K562 (cell line): ENCODE results near the gene ASF1B. TPM values are rescaled to one million over a fixed set of nuclear protein-coding genes. Genes with fewer than 3 reads are reported as not detected.
A peak's percentile ranks its signal among the peaks of the same experiment; 100 is the strongest.

ENCODE experiments used
- CBFB ChIP-seq: sonication (generic); formaldehyde crosslinking; IDR thresholded peaks from 2 replicates; pipeline ENCODE4 v1.4.0; 2020; ENCODE audit warnings: mild to moderate bottlenecking, missing genetic modification reagents
- CBX3 ChIP-seq, 2 experiments: IDR thresholded peaks; 1 replicate in 1 of 2; 2 replicates in 1 of 2; pipeline ENCODE4 v1.6.1; 2012; ENCODE audit warnings: inconsistent platforms in 2 of 2, low read length in 2 of 2, borderline replicate concordance in 1 of 2, control low read depth in 1 of 2
- CREB1 ChIP-seq, 2 experiments: sonication (generic) in 1 of 2; formaldehyde crosslinking in 1 of 2; IDR thresholded peaks; 2 replicates each; pipeline versions ENCODE4 v1.6.1 to v1.8.0; 2012 to 2022; ENCODE audit warnings: inconsistent platforms in 1 of 2, mild to moderate bottlenecking in 1 of 2, missing genetic modification reagents in 1 of 2, moderate library complexity in 1 of 2
- ELF1 ChIP-seq: fragments of 200-800 bp; sonication (Bioruptor generic); IDR thresholded peaks from 2 replicates; pipeline ENCODE4 v1.6.1; 2016; ENCODE audit warnings: missing genetic modification characterization, missing compliant biosample characterization
- FOXM1 ChIP-seq, 2 experiments: fragments of 450-650 bp in 1 of 2; sonication (generic) in 1 of 2; formaldehyde crosslinking in 1 of 2; IDR thresholded peaks; 2 replicates each; pipeline versions ENCODE4 v1.6.1 to v1.9.0; 2017 to 2022; ENCODE audit warnings: low read depth in 2 of 2, mild to moderate bottlenecking in 2 of 2, missing genetic modification reagents in 1 of 2, moderate library complexity in 1 of 2
- HCFC1 ChIP-seq: IDR thresholded peaks from 2 replicates; pipeline ENCODE4 v1.6.1; 2012; ENCODE audit warnings: low read depth, low read length, improper control_type of control experiment
- HDAC2 ChIP-seq: fragments of 450-650 bp; IDR thresholded peaks from 2 replicates; pipeline ENCODE4 v1.6.1; 2016; ENCODE audit warnings: mild to moderate bottlenecking
- HDGF ChIP-seq: fragments of 450-650 bp; IDR thresholded peaks from 2 replicates; pipeline ENCODE4 v1.6.1; 2016
- JUNB ChIP-seq: fragments of 450-650 bp; formaldehyde crosslinking; conservative IDR thresholded peaks from 2 replicates; pipeline ENCODE4 v1.4.0; 2020; ENCODE audit warnings: mild to moderate bottlenecking
- MAX ChIP-seq: sonication (generic); formaldehyde crosslinking; IDR thresholded peaks from 2 replicates; pipeline ENCODE4 v1.9.0; 2022; ENCODE audit warnings: mild to moderate bottlenecking, missing genetic modification reagents
- NEUROD1 ChIP-seq: fragments of 150-350 bp; IDR thresholded peaks from 2 replicates; pipeline ENCODE4 v1.6.1; 2014; ENCODE audit warnings: borderline replicate concordance, low read length, low read depth; ENCODE audit not compliant: partially characterized antibody
- NR4A1 ChIP-seq, 2 experiments: fragments of 250-450 bp in 1 of 2; fragments of 450-650 bp in 1 of 2; sonication (Bioruptor Pico) in 1 of 2; IDR thresholded peaks; 2 replicates each; pipeline versions ENCODE4 v1.4.0 to v1.6.1; 2016 to 2020; ENCODE audit warnings: mild to moderate bottlenecking in 2 of 2, missing compliant biosample characterization in 1 of 2, missing genetic modification characterization in 1 of 2, moderate library complexity in 1 of 2
- POLR2A ChIP-seq: fragments of 450-650 bp; conservative IDR thresholded peaks from 2 replicates; pipeline ENCODE4 v1.6.1; 2016
- RCOR1 ChIP-seq, 2 experiments: IDR thresholded peaks; 2 replicates each; pipeline ENCODE4 v1.6.1; 2012; ENCODE audit warnings: low read depth in 2 of 2, low read length in 2 of 2, borderline replicate concordance in 1 of 2, improper control_type of control experiment in 1 of 2
- RFX5 ChIP-seq: IDR thresholded peaks from 2 replicates; pipeline ENCODE4 v1.6.1; 2011; ENCODE audit warnings: low read depth, mild to moderate bottlenecking, improper control_type of control experiment, low read length
- ZNF511 ChIP-seq: sonication (generic); formaldehyde crosslinking; IDR thresholded peaks from 2 replicates; pipeline ENCODE4 v1.8.0; 2022; ENCODE audit warnings: mild to moderate bottlenecking, missing genetic modification reagents
- ZNF586 ChIP-seq: fragments of 450-650 bp; formaldehyde crosslinking; conservative IDR thresholded peaks from 2 replicates; pipeline ENCODE4 v1.4.0; 2020; ENCODE audit warnings: mild to moderate bottlenecking, moderate library complexity
- polyA plus RNA-seq, 8 experiments: library from polyadenylated mRNA; depleted of rRNA in 4 of 8; stranded (reverse) in 5 of 8; unstranded in 3 of 8; fragments of >200 nt; fragmentation: Nextera tagmentation in 2 of 8; fragmentation: Illumina TruSeq in 1 of 8; extraction: Ambion mirVana in 2 of 8; extraction: Trizol in 1 of 8; gene quantifications; 2 replicates each; pipeline versions ENCODE4 v1.2.1 to v1.2.3, GENCODE V29; 2011 to 2014; ENCODE audit warnings: inconsistent platforms in 1 of 8, missing spikeins in 1 of 8
- total RNA-seq, 7 experiments: library from RNA; depleted of rRNA in 6 of 7; stranded (reverse); fragments of >200 nt in 6 of 7; fragmentation: Illumina TruSeq in 2 of 7; extraction: Trizol in 2 of 7; gene quantifications; 2 replicates each; pipeline versions ENCODE4 v1.2.1 to v1.2.3, GENCODE V29; 2011 to 2021; ENCODE audit warnings: low replicate concordance in 1 of 7
- TF ChIP-seq, protein P1 (sequence below): fragments of 450-650 bp; IDR thresholded peaks from 2 replicates; pipeline ENCODE4 v1.6.1; 2016; ENCODE audit warnings: borderline replicate concordance
- TF ChIP-seq, protein P2 (sequence below): sonication (generic); formaldehyde crosslinking; IDR thresholded peaks from 2 replicates; pipeline ENCODE4 v1.8.0; 2022; ENCODE audit warnings: mild to moderate bottlenecking, missing genetic modification reagents

The ASF1B gene
- total and polyA plus RNA-seq, 9 of the 15 experiments (the other 6 are each of a cell fraction or from before 2014, with no cell fraction given) = 6.0 to 69.4 (median 53.3) TPM

DNA sequence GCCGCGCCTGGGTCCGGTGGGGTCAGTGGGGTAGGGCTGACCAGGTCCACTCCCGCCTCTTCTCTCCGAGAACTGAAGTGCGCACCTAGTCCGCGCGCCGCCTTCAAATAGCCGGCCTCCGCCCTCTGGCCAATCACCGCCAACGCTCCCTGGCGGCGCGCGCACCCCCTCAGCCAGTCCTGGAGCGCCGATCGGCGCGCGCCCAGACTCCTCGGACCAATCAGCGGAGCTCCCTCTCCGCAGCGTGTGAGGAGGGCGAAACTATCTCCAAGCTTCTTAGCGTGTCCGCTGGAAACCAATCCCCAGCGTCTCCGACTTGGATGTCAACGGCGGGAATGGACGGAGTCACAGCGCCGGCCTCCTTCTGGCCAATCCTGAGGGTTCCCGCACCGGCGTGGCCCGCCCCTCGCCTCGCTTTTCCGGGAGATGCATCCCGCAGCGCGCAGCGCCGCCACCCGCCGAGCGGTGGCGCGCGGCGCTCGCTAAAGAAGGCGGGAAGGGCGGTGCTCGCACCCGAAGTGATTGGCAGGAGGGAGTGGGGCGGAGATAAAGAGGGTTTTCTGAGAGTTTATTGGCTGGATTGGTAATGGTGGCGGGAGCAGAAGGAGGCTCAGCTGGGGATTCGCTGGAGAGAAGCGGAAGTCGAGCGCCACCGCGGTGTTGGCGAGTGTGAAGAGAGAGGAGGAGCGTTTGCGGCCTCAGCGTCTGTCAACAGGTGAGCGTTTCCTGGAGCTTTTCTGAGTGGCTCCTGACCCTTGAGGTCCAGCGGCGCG lies at the start of gene ASF1B (continued):
- TF ChIP-seq FOXM1 (IDR thresholded peaks at IDR 0.05; ENCODE audit: low read depth) (peak; percentile 11; the same call in 1 of the 2 replicates), FOXM1 (CRISPR knock-in tag; IDR thresholded peaks at IDR 0.05; ENCODE audit: low read depth) (0 out of 2 replicates have a peak, but pooled peaks have one; percentile 66), HDAC2 (peak; percentile 54), CBFB (CRISPR knock-in tag) (peak; percentile 68; the same call in 1 of the 2 replicates), ZNF586 (CRISPR knock-in tag) (no peak), HCFC1 (peak; percentile 33; the same call in 1 of the 2 replicates), POLR2A (peak; percentile 95), ELF1 (peak; percentile 85), JUNB (no peak), NR4A1 (CRISPR knock-in tag; IDR thresholded peaks at IDR 0.05) (no peak), NR4A1 (tag; IDR thresholded peaks at IDR 0.05) (0 out of 2 replicates have a peak, but pooled peaks have one; percentile 29), MAX (CRISPR knock-in tag) (peak; percentile 50; the same call in 1 of the 2 replicates), RCOR1 (IDR thresholded peaks at IDR 0.05; ENCODE audit: borderline replicate concordance in 1 of 2, low read depth in 2 of 2, low read length in 2 of 2) (peak in 1 of 2 experiments; percentile 67; a peak in 1 of 4 replicates), ZNF511 (CRISPR knock-in tag) (peak; percentile 7; the same call in 1 of the 2 replicates), CBX3 (IDR thresholded peaks at IDR 0.05; ENCODE audit: borderline replicate concordance in 1 of 2, low read length in 2 of 2) (no peak), HDGF (no peak), CREB1 (IDR thresholded peaks at IDR 0.05) (peak; percentile 50; the same call in 1 of the 2 replicates), CREB1 (CRISPR knock-in tag; IDR thresholded peaks at IDR 0.05) (peak; percentile 65; the same call in 1 of the 2 replicates), RFX5 (peak; percentile 72), NEUROD1 (peak; percentile 87)
- TF ChIP-seq, protein P1, sequence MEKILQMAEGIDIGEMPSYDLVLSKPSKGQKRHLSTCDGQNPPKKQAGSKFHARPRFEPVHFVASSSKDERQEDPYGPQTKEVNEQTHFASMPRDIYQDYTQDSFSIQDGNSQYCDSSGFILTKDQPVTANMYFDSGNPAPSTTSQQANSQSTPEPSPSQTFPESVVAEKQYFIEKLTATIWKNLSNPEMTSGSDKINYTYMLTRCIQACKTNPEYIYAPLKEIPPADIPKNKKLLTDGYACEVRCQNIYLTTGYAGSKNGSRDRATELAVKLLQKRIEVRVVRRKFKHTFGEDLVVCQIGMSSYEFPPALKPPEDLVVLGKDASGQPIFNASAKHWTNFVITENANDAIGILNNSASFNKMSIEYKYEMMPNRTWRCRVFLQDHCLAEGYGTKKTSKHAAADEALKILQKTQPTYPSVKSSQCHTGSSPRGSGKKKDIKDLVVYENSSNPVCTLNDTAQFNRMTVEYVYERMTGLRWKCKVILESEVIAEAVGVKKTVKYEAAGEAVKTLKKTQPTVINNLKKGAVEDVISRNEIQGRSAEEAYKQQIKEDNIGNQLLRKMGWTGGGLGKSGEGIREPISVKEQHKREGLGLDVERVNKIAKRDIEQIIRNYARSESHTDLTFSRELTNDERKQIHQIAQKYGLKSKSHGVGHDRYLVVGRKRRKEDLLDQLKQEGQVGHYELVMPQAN = peak; percentile 73; the same call in 1 of the 2 replicates
- TF ChIP-seq, protein P2, sequence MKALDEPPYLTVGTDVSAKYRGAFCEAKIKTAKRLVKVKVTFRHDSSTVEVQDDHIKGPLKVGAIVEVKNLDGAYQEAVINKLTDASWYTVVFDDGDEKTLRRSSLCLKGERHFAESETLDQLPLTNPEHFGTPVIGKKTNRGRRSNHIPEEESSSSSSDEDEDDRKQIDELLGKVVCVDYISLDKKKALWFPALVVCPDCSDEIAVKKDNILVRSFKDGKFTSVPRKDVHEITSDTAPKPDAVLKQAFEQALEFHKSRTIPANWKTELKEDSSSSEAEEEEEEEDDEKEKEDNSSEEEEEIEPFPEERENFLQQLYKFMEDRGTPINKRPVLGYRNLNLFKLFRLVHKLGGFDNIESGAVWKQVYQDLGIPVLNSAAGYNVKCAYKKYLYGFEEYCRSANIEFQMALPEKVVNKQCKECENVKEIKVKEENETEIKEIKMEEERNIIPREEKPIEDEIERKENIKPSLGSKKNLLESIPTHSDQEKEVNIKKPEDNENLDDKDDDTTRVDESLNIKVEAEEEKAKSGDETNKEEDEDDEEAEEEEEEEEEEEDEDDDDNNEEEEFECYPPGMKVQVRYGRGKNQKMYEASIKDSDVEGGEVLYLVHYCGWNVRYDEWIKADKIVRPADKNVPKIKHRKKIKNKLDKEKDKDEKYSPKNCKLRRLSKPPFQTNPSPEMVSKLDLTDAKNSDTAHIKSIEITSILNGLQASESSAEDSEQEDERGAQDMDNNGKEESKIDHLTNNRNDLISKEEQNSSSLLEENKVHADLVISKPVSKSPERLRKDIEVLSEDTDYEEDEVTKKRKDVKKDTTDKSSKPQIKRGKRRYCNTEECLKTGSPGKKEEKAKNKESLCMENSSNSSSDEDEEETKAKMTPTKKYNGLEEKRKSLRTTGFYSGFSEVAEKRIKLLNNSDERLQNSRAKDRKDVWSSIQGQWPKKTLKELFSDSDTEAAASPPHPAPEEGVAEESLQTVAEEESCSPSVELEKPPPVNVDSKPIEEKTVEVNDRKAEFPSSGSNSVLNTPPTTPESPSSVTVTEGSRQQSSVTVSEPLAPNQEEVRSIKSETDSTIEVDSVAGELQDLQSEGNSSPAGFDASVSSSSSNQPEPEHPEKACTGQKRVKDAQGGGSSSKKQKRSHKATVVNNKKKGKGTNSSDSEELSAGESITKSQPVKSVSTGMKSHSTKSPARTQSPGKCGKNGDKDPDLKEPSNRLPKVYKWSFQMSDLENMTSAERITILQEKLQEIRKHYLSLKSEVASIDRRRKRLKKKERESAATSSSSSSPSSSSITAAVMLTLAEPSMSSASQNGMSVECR (CRISPR knock-in tag) = no peak
